OCI-LY1 (cell line): ENCODE data around the gene EN1.

Experiments
- H2AFZ ChIP-seq: fragments of 200-600 bp; sonication (generic), shearing (Covaris generic); 2 replicates; pipeline ENCODE4 v1.6.0; 2014; ENCODE audit warnings: antibody characterized with exemption, mild to moderate bottlenecking, low read length
- H3F3A ChIP-seq: fragments of 200-600 bp; sonication (generic), shearing (Covaris generic); 2 replicates; pipeline ENCODE4 v1.6.0; 2014; ENCODE audit warnings: mild to moderate bottlenecking, antibody characterized with exemption, low read length, moderate library complexity; ENCODE audit not compliant: insufficient read depth
- H3K27ac ChIP-seq: fragments of 200-600 bp; sonication (generic); 2 replicates; pipeline ENCODE4 v1.5.1; 2014; ENCODE audit warnings: low read length, mixed run types, mild to moderate bottlenecking, low read depth; ENCODE audit not compliant: poor library complexity, severe bottlenecking
- H3K27me3 ChIP-seq: fragments of 200-600 bp; sonication (generic); 2 replicates; pipeline ENCODE4 v1.6.0; 2014; ENCODE audit warnings: antibody characterized with exemption, mild to moderate bottlenecking, low read length, moderate library complexity; ENCODE audit not compliant: insufficient read depth
- H3K36me3 ChIP-seq: fragments of 200-600 bp; sonication (generic); 2 replicates; pipeline ENCODE4 v1.6.1; 2014; ENCODE audit warnings: mild to moderate bottlenecking, antibody characterized with exemption, low read length, moderate library complexity, mixed read lengths; ENCODE audit not compliant: insufficient read depth
- H3K4me1 ChIP-seq: fragments of 200-600 bp; sonication (generic); 2 replicates; pipeline ENCODE4 v1.5.1; 2014; ENCODE audit warnings: mild to moderate bottlenecking, low read length, moderate library complexity; ENCODE audit not compliant: insufficient read depth, severe bottlenecking
- H3K4me2 ChIP-seq: fragments of 200-600 bp; sonication (generic), shearing (Covaris generic); 2 replicates; pipeline ENCODE4 v1.6.1; 2014; ENCODE audit warnings: low read length
- H3K4me3 ChIP-seq: fragments of 200-600 bp; sonication (generic); 2 replicates; pipeline ENCODE4 v1.5.1; 2014; ENCODE audit warnings: low read length, low read depth, mild to moderate bottlenecking, mixed read lengths; ENCODE audit not compliant: poor library complexity, severe bottlenecking
- H3K79me2 ChIP-seq: fragments of 200-600 bp; shearing (Covaris generic); 2 replicates; pipeline ENCODE4 v1.6.1; 2016; ENCODE audit warnings: mixed run types, low read length, mixed read lengths; ENCODE audit not compliant: insufficient read depth
- H3K9ac ChIP-seq: fragments of 200-600 bp; sonication (generic), shearing (Covaris generic); 2 replicates; pipeline ENCODE4 v1.6.1; 2014; ENCODE audit warnings: mild to moderate bottlenecking, low read length, mixed read lengths
- H3K9me2 ChIP-seq: fragments of 200-600 bp; sonication (generic), shearing (Covaris generic); 2 replicates; pipeline ENCODE4 v1.6.1; 2014; ENCODE audit warnings: low read depth, mild to moderate bottlenecking, low read length, mixed read lengths
- H3K9me3 ChIP-seq: fragments of 200-600 bp; shearing (Covaris generic); 2 replicates; pipeline ENCODE4 v1.6.1; 2014; ENCODE audit warnings: low read length, mixed read lengths
- H4K20me1 ChIP-seq: fragments of 200-600 bp; sonication (generic), shearing (Covaris generic); 2 replicates; pipeline ENCODE4 v1.6.0; 2016; ENCODE audit warnings: mild to moderate bottlenecking, low read length; ENCODE audit not compliant: insufficient read depth
- CTCF ChIP-seq: fragments of 200-600 bp; sonication (generic), shearing (Covaris generic); IDR thresholded peaks from 2 replicates; pipeline ENCODE4 v1.5.1; 2017; ENCODE audit warnings: mild to moderate bottlenecking, antibody characterized with exemption, low read length, moderate library complexity, mixed read lengths
- EZH2 ChIP-seq: fragments of 200-600 bp; sonication (generic), shearing (Covaris generic); IDR thresholded peaks from 2 replicates; pipeline ENCODE4 v1.8.0; 2017; ENCODE audit warnings: borderline replicate concordance, mixed run types, mild to moderate bottlenecking, antibody characterized with exemption, low read length, moderate library complexity, mixed read lengths

EN1 gene

GRCh38 chr2:118841828-118842461 is 5.5 kb downstream of the EN1 start:
- H3K4me3 ChIP-seq: no peak overlapping the region
- no peak overlapping the region for H3K27ac ChIP-seq
- H3K9me3 ChIP-seq: no peaks in the 10 kb centered on the region
- no peaks in the 10 kb centered on the region for H3K27me3 ChIP-seq
- H3K79me2 ChIP-seq: no peaks in the 10 kb centered on the region
- no peak overlapping the region for H3K9ac ChIP-seq
- no peaks in the 10 kb centered on the region for H3K4me1 ChIP-seq
- no peaks in the 10 kb centered on the region for H4K20me1 ChIP-seq
- H3K36me3 ChIP-seq: no peaks in the 10 kb centered on the region
- H2AFZ ChIP-seq: no peak overlapping the region
- H3K4me2 ChIP-seq: no peak overlapping the region
- no peaks in the 10 kb centered on the region for H3K9me2 ChIP-seq
- H3F3A ChIP-seq: no peaks in the 10 kb centered on the region
- TF ChIP-seq EZH2 (no peak), CTCF (no peak)

- no peaks in the 10 kb centered on the region for H3K9me3 ChIP-seq
Measured at GRCh38 chr2:118841450-118841827, 6.0 kb downstream of the EN1 start.

GRCh38 chr2:118838741-118839455 is 8.6 kb downstream of the EN1 start:
- Histone ChIP-seq H3K27ac (no peak overlapping the region), H3K9me2 (no peaks in the 10 kb centered on the region), H3K27me3 (no peaks in the 10 kb centered on the region), H3K4me2 (no peak overlapping the region), H3K4me1 (no peaks in the 10 kb centered on the region), H3K79me2 (no peaks in the 10 kb centered on the region), H3K4me3 (no peak overlapping the region), H4K20me1 (no peaks in the 10 kb centered on the region), H3K9ac (no peak overlapping the region), H3K9me3 (no peaks in the 10 kb centered on the region), H3F3A (no peaks in the 10 kb centered on the region), H3K36me3 (no peaks in the 10 kb centered on the region), H2AFZ (no peak overlapping the region)
- no peak for TF ChIP-seq EZH2
- TF ChIP-seq CTCF: no peak

More at GRCh38 chr2:118841450-118841827, 6.0 kb downstream of the EN1 start:
- no peak overlapping the region for H3K9ac ChIP-seq
- H3K27ac ChIP-seq: no peak overlapping the region
- H3K79me2 ChIP-seq: no peaks in the 10 kb centered on the region
- H3K9me2 ChIP-seq: no peaks in the 10 kb centered on the region
- no peaks in the 10 kb centered on the region for H3K4me1 ChIP-seq
- TF ChIP-seq EZH2: no peak
- TF ChIP-seq CTCF: no peak
- H3K4me2 ChIP-seq: no peak overlapping the region
- H3K27me3 ChIP-seq: no peaks in the 10 kb centered on the region
- no peaks in the 10 kb centered on the region for H4K20me1 ChIP-seq
- H3K36me3 ChIP-seq: no peaks in the 10 kb centered on the region
- no peak overlapping the region for H2AFZ ChIP-seq
- H3F3A ChIP-seq: no peaks in the 10 kb centered on the region
- no peak overlapping the region for H3K4me3 ChIP-seq
